Measurements from ENCODE around the gene IGSF8.

- TF ChIP-seq CTCF (IDR thresholded peaks at IDR 0.05), result no peak
- no peak for TF ChIP-seq POLR2A (IDR thresholded peaks at IDR 0.05)
These were observed 27.1 kb downstream of the IGSF8 start for GRCh38 chr1:160071289-160071688.
